HL-60 (cell line): ENCODE results near the gene JAG1.

Source experiments
- CTCF ChIP-seq: IDR thresholded peaks from one replicate; pipeline ENCODE4 v1.5.1; 2011; ENCODE audit warnings: low read length, control low read depth, inconsistent platforms; ENCODE audit not compliant: insufficient read depth
- GABPA ChIP-seq: IDR thresholded peaks from 2 replicates; pipeline ENCODE4 v1.6.1; 2012; ENCODE audit warnings: low read depth
- POLR2AphosphoS5 ChIP-seq: IDR thresholded peaks from 2 replicates; pipeline ENCODE4 v1.6.1; 2012; ENCODE audit warnings: low read depth
- TF ChIP-seq, protein P1 (sequence below): IDR thresholded peaks from 2 replicates; pipeline ENCODE4 v1.6.1; 2012; ENCODE audit warnings: low read depth; ENCODE audit not compliant: insufficient replicate concordance

DNA sequence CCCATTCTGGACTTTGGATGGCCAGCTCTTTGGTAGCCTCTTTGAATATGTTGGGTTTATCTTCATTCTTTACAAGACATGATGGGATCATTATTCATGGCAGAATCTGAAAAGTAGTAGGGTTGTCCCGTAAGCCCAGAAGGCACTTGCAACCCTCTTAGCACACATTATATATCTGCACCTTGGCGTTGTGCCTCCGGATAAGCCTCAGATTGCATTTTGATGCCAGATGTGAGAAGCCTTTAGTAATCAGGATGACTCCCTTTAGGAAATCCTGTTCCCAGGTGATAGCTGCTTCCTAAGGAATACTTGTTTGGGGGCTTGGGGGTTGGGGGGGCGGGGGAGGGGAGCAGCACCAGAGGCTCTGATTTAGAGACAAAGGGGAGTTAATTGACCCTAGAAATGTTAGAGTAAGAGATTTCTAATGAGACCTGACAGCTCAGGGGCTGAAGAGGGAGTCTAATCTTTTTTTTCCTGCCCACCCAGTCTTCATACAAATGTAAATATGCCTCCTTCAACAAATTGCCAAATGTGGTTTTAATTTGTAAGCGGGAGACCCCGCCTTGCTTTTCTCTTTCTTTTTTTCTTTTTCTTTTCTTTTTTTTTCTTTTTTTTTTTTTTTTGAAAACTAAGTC lies 55.1 kb downstream of the JAG1 start:
- TF ChIP-seq POLR2AphosphoS5 (no peak), CTCF (no peak), GABPA (no peak)
- TF ChIP-seq, protein P1, sequence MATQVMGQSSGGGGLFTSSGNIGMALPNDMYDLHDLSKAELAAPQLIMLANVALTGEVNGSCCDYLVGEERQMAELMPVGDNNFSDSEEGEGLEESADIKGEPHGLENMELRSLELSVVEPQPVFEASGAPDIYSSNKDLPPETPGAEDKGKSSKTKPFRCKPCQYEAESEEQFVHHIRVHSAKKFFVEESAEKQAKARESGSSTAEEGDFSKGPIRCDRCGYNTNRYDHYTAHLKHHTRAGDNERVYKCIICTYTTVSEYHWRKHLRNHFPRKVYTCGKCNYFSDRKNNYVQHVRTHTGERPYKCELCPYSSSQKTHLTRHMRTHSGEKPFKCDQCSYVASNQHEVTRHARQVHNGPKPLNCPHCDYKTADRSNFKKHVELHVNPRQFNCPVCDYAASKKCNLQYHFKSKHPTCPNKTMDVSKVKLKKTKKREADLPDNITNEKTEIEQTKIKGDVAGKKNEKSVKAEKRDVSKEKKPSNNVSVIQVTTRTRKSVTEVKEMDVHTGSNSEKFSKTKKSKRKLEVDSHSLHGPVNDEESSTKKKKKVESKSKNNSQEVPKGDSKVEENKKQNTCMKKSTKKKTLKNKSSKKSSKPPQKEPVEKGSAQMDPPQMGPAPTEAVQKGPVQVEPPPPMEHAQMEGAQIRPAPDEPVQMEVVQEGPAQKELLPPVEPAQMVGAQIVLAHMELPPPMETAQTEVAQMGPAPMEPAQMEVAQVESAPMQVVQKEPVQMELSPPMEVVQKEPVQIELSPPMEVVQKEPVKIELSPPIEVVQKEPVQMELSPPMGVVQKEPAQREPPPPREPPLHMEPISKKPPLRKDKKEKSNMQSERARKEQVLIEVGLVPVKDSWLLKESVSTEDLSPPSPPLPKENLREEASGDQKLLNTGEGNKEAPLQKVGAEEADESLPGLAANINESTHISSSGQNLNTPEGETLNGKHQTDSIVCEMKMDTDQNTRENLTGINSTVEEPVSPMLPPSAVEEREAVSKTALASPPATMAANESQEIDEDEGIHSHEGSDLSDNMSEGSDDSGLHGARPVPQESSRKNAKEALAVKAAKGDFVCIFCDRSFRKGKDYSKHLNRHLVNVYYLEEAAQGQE = no peak
